LoVo (cell line): Measurements from ENCODE around the gene TMEM74B.
"Not testable (repeated sequence)": the region's sequence is repeated elsewhere in the genome, so short reads cannot be mapped to it uniquely, and the experiment has no call there.

ENCODE experiments used
- DNase-seq: peaks from one replicate; pipeline ENCODE4 v3.0.0-alpha.2; 2016; ENCODE audit warnings: low spot score

TMEM74B gene

GRCh38 chr20:1178623-1179022 is 6.2 kb downstream of the TMEM74B start:
- no peak for DNase-seq

GRCh38 chr20:1178103-1178502 is 6.7 kb downstream of the TMEM74B start:
- no peak for DNase-seq

- DNase-seq: no peak
Measured at GRCh38 chr20:1177680-1178079, 7.1 kb downstream of the TMEM74B start.

GRCh38 chr20:1174787-1175186 is 10.0 kb downstream of the TMEM74B start:
- DNase-seq: no peak

- DNase-seq: no peak
Measured at GRCh38 chr20:1173698-1174097, 11.1 kb downstream of the TMEM74B start.

GRCh38 chr20:1171461-1172093 is 13.2 kb downstream of the TMEM74B start:
- no peak for DNase-seq

- DNase-seq: no peak
Measured at GRCh38 chr20:1169224-1169623, 15.6 kb downstream of the TMEM74B start.

GRCh38 chr20:1166948-1167720 is 17.6 kb downstream of the TMEM74B start:
- no peak for DNase-seq

GRCh38 chr20:1165941-1166340 is 18.8 kb downstream of the TMEM74B start:
- no peak for DNase-seq

- no peak for DNase-seq
Measured at GRCh38 chr20:1165521-1165920, 19.3 kb downstream of the TMEM74B start.

GRCh38 chr20:1164871-1165270 is 19.9 kb downstream of the TMEM74B start:
- no peak for DNase-seq

GRCh38 chr20:1163653-1164052 is 21.1 kb downstream of the TMEM74B start:
- DNase-seq: no peak

- no peak for DNase-seq
Measured at GRCh38 chr20:1163105-1163504, 21.7 kb downstream of the TMEM74B start.

- no peak for DNase-seq
Measured at GRCh38 chr20:1160991-1161390, 23.8 kb downstream of the TMEM74B start.

- DNase-seq: no peak
Measured at GRCh38 chr20:1160496-1160895, 24.3 kb downstream of the TMEM74B start.

- no peak for DNase-seq
Measured at GRCh38 chr20:1155342-1155741, 29.4 kb downstream of the TMEM74B start.

GRCh38 chr20:1154691-1155090 is 30.1 kb downstream of the TMEM74B start:
- no peak for DNase-seq

- no peak for DNase-seq
Measured at GRCh38 chr20:1154226-1154625, 30.6 kb downstream of the TMEM74B start.

GRCh38 chr20:1150968-1151367 is 33.8 kb downstream of the TMEM74B start:
- no peak for DNase-seq

- no peak for DNase-seq
Measured at GRCh38 chr20:1150218-1150617, 34.6 kb downstream of the TMEM74B start.

GRCh38 chr20:1149812-1150211 is 35.0 kb downstream of the TMEM74B start:
- not testable (repeated sequence) for DNase-seq

GRCh38 chr20:1146957-1147356 is 37.8 kb downstream of the TMEM74B start:
- no peak for DNase-seq

- DNase-seq: no peak
Measured at GRCh38 chr20:1144401-1145172, 40.2 kb downstream of the TMEM74B start.
